IPS DF 4.7 (cell line): ENCODE results near the gene WRAP73.

Source experiments
- DNase-seq: peaks from one replicate; pipeline ENCODE4 v3.0.0-alpha.2; 2013; ENCODE audit warnings: low spot score; ENCODE audit errors: extremely low read depth

WRAP73 gene

DNA sequence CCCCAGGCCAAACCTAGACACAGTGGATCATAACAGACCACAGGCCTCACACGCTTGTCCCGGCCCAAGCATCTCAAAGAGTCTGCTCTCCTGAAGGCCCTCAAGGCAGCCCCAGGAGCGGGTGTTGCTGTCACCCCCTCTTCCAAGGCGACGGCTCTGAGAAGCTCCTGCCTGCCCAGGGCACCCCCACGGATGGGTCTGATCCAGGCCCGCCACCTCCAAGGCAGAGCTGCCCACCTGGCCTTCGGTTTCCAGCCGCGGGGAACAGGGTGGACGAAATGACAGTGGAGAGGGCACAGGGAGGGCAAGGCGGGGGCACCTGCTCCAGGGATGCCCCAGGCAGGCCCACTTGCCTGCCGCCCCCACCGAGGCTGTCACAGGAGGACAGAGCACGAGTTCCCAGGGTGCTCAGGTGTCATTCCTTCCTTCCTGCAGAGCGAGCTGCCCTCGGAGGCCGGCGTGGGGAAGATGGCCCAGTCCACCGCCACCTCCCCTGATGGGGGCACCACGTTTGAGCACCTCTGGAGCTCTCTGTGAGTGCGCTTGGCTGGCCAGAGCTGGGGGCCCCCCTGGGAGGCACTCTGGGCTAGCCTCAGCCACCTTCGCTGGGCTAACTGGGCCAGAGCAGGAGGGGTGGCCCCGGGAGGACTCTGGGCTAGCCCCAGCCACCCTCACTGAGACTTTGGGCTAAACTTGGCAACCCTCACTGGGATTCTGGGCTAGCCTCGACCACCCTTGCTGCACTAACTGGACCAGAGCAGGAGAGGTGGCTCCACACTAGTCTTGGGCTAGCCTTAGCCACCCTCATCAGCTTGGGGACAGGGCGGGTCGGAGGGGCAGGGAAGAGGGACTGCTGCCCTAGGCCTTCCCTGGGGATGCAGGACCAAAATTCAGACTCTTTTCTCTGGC is 32.2 kb upstream of the WRAP73 start:
- no peak for DNase-seq

DNA sequence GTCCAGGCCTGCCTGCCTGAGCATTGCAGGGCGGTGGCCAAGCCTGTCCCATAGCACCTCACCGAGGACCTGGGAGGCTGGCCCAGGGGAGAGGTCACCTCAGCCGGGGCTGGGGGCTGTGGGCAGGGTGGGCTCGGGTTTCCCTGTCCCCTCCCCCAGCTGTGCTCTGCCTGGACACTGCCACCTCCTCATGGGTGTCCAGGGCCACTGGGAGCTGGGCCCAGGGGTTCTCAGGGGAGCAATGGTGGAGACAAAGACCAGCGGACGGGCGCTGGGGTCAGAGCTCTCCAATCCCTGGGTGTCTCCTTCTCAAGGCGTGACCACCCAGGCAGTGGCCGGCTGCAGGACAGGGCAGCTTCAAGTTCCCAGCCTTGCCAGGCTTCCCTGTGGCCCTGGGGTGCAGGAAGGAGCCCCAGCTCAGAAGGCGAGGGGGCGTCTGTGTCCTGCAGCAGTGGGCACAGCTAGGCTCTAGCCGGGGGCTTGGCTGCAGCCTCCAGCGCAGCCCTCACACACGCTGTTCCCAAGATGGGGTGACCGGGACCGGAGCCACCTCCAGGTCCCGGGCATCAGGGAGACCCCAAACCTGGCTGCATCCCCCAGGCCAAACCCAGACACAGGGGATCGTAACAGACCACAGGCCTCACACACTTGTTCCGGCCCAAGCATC is 31.5 kb upstream of the WRAP73 start:
- no peak for DNase-seq

DNA sequence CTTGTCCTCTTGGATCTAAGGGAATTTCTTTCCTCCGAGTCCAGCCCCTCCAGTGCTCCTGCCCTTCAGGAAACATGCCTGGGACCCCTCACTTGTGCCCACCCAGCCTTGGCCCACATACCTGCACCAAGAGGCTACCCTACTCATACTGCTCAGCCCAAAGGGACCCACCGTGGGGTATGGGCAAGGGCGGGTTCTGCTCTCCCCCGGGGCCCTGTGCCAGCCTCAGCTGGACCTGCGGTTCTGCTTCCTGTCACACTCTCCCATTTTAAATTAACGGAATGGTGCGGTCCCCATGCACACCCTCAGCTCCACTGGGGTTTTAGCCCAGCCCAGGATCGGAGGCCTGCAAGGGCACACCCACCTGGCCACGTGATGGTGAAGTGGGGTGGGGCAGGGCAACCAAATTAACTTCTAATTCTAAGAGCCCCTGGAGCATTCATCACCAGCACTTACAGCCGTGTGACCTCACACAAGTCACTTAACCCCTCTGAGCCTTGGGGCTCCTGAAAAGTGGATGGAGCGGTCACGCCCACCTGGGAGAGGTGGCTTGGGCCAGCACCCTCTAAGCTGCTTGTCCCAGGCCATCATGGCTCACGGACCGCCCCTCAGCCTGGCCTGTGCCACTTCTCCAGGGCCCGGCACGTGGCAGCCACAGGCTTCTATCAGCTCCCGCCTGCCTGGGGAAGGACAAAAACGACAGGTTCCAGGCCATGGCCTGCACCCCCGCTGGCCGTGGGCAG is 30.8 kb upstream of the WRAP73 start:
- no peak for DNase-seq

DNA sequence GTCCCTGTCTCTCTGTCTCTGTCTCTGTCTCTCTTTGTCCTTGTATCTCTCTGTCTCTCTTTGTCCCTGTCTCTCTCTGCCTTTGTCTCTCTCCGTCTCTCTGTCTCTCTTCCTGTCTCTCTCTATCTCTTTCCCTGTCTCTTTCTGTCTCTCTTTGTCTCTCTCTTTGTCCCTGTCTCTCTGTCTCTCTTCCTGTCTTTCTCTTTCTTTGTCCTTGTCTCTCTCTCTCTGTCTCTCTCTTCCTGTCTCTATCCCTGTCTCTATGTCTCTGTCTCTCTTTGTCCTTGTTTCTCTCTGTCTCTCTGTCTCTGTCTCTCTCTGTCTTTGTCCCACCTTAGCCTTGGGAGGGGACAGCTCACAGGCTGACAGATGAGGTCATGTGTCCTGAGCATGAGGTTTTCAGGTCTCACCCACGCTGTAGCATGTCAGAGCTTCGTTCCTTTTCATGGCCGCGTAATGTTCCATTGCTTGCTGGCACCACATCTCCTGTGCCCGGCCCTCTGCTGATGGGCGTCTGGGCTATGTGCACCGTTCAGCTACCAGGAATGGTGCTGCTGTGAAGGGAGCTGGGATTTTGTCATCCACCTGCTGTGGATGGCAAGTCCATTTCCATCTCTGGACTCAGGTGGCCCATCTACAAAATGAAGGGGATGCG is 30.0 kb upstream of the WRAP73 start:
- no peak for DNase-seq

DNA sequence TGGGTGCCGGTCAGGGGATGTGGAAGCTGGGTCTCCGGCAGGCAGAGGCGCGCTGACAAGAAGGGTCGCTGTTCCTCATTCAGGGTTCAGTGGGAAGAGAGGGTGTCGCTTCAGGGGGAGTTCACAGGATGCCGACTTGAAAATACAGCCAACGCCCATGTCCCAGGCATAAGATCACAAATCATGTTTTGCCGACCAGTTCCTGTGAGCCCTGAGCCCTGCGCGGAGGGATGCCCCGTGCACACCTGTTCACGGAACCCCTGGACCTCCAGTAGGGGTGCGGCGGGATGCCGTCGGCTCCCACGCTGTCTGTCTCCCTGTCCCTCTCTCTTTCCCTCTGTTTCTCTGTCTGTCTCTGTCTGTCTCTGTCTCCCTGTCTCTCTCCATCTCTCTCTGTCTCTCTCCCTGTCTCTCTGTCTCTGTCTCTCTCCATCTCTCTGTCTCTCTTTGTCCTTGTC is 29.2 kb upstream of the WRAP73 start:
- DNase-seq: no peak

DNA sequence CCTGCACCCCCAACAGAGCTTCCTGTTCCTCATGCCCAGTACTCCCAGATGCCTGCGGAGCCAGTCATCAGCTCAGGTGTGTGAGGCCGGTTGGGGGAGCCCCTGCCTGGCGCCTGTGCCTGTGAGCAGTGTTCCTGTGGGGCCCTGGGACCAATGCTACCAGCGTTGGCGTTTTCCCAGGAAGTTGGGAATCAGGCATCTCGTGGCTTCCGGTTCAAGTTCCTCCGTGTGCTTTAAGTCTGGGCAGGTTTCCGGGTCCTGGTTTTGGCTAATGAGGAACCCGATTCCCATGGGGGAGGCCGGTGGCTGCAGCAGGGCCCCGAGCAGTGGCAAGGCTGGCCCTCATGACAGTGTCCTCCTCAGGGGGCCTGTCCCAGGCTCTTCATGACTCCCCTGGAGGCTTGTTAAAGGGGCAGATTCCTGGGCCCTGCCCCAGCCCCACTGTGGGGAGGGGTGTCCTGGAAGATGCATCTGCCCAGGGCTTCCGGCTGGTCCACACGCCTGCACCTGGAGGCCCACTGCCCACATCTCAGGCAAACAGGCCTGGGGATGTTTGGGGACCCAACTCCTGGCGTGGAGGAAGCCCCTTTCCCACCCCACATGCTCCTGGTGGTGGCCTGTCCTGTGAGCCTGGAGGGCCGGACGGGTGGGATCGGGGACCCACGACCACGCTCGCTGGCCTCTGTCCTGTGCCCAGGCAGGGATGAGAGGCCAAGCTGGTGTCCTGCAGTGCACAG is 28.6 kb upstream of the WRAP73 start:
- no peak for DNase-seq

DNA sequence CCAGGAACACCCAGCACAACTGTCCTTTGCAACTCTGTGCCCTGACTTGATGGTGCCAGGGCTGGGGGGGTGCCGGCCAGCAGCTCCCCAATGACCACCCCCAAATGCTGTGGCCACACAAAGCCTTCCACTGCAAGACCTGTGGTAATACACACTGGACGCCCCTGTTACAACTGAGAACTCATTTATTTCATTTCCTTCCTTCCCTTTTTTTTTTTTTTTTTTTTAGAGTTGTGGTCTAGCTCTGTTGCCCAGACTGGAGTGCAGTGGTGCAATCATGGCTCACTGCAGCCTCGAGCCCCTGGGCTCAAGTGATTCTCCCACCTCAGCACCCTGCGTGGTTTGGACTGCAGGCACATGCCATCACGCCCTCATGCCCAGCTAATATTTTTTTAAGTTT is 27.6 kb upstream of the WRAP73 start:
- no peak for DNase-seq

DNA sequence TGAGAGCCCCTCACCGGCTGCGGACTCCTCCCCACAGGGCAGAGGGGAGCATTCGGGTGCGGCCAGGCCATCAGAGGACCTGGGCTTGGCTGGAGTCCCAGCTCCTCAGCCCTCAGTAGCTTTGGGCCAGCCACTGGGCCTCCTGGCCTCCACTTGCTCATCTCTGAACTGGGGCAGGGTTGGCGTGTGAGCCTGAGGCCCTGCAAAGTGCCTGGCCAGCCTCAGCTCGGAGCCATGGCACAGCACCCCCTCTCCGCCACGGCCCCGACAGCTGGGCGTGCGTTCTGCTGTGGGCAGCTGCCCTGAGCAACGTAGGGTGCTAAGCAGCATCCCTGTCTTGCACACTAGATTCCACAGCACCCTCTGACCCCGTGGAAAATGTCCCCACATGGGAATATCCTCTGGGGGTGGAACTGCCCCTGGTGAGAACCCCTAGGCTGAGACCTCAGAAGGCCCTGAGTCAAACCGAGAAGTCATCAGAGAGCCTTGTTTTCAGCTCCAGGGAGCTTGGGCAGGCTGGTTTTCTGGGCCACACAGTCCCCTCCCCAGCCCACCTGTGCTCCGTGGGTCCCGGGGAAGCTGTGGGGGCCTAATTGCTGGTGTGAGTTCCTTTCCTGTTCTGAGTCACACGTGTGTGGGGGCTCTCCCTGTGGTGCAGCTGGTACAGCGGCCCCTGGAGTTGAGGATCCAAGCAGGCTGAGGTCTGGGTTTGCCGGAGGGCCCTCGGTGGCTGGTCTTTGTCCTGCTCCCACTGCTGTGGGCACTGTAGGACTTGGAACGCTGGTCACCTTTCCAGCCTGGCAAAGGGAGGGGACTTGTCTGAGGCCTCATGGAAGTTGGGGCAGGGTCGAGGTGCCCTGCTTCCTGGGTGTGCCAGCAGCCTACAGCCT is 26.9 kb upstream of the WRAP73 start:
- DNase-seq: no peak

DNA sequence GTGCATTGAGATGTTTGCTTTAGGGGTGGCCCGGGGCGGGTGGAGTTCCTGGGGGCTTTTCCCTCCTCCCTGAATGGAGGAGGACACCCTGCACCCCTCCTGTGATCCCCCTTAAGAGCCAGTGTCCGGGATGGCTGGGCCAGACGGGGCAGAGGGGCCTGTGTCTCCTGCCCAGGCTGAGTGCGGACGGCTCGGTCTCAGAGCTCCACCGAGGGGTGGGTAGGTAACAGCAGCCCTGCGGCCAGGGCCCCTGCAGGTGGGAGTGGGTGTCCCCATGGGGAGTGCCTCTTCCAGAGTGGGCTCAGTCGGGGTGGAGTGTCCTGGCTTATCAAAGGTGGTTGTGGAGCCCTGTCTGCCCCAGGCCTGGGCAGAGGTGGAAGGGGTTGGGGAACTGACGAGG is 25.5 kb upstream of the WRAP73 start:
- no peak for DNase-seq

DNA sequence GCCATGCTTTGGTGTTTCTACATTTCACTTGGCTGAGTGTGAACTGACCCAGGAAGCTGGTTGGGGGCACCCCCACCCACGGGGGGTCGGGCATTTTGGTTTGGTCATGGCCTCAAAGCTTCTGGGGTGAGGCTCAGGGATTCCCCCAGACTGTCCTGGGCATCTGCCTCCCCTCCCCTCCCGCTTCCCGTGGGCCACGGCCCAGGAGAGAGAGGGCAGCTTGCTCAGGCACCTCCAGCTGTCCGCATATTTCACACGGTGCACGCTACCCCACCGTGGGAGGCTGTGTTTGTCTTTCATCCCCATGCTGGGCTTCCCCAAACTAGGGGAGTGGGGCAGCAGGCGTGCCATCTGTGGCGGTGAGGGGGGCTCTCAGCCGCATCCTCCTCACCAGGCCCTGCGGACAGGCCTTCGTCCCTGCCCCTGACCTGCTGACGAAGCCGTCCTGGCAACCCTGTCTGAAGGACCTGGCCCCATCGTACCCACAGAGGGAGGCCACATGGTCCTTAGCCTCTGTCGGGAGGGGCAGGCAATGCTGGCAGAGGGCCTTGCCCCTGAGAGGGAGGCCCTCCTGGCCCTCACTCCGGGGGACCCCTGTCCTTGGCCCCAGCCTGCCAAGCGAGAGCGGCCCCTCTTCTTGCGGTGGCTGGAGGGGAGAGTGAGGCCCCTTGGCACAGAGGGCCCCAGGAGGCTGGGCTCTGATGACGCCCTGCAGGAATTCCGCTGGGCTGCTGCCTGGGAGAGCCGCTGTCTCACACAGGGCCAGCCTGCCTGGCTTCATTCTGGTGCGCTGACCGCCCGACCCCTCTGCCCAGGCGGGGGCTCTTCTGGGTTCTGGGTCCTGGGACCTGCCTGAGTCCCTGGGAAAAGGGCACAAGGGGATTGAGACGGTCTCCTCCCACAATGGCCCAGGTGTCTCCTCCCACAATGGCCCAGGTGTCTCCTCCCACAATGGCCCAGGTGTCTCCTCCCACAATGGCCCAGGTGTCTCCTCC is 24.5 kb upstream of the WRAP73 start:
- no peak for DNase-seq

DNA sequence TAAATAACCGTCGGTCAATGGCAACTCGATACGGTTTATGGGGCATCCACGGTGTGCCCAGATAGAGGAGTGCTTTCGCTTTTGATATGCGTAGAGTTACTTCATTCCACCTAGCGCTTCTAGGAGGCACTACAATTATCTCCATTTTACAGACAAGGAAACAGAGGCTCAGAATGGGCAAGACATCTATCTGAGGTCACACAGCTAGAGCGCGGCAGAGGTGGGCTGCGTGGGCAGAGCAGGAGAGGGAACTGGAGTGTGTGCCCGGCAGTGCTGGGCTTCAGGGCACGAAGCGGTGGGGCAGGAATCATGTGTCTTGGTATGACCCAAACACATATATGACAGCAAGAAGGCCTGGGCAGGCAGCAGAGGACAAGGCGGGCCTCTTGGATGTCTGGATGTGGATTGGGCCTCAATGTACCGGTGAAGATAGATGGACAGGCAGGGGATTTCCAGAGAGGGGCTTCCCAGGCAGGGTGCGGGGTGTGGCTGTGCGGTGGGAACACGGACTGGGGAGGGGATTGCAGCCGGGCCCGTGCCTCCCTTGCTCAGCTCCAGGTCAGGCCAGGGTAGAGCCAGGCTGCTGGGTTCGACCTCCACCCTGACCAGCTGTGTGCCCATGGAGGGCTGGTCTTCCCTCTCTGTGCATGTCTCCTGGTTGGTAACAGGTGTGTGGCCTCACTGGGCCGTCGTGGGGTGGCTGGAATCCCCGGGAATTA is 23.6 kb upstream of the WRAP73 start:
- DNase-seq: no peak

DNA sequence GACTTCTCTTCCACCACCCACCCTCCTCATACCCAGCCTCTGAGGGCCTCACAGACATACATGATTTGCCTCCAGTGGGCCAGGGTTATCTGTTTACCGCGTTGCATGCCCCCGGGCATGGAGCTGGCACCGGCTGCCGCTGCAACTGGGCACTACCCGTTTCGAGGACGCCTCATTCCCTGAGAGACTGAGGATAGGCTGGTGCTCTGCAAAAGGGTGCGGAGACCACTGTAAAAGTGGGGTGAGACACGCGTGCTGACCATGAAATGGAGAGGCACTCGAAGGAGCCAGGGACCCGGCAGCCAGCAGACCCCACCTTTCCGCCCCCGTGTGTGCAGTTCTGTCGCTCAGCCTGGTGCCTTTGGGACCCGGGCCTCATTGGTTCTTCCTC is 23.1 kb upstream of the WRAP73 start:
- no peak for DNase-seq

DNA sequence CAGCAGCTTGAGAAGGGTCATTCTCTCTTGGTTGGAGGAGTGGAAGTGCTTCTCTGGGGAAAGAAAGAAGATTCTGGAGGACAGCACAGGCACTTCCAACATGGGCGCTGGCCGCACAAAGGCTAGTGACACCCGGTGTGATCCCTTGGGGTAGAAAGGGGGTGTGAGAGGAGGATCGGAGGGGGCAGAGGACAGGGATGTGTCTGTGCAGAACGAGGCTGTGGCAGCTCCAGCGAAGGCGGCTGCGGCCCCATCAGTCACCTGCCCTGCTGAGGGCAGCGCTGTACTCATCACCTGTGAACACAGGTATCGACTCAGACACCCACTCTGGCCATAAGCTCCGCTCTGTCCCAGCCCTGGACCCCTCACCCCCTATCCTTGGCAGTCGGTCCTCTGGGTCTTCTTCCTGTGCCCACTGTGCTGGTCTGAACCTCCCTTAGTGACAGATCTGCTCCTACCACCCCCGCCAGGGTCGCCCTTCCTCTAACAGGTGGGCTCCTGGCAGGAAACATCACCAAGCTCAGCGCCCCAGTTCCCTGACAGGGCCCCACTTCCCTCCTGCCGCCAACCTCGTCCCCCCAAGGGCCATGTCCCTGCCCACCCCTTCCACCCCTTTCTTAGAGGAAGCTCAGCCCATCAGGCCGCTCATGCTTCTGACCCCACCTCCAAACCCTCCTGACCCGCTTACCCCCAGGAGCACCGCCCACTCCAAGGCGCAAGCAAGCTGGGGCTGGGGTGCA is 22.5 kb upstream of the WRAP73 start:
- DNase-seq: no peak

DNA sequence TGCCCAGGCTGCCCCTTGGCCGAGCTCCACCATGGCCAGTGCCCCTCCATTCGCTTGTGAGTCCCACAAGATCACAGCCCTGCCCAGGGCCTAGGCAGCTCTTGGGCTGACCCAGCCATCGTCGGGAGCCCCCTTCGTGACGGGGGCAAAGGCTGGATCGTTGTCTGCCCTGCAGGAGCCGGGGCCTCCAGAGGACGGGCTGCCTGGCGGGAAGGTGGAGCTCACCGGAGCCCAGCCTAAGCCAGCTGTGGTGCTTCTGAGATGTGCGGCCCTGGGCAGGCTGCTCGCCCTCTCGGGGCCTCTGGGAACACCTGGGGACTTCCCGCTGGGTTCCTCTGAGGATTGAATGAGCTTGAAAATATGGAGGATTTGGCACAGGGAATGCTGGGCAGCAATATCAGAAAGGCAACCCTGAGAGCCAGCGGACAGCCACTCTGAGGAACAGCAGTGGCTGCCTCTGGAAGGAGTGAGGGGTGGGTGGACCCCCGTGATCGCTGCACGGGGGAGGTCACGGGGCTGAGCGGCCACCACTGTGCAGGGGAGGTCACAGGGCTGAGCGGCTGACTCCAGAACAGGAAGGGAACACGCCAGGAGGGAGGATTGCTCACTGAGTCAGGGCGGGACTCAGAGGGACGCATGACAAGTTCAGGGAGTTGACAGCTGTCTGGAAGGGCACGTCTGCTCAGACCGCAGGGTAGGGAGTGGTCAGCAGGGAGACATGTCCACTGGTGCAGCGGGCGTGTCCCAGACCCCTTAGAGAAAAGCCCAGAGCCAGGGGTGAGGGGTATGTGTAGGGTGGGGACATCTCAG is 21.7 kb upstream of the WRAP73 start:
- DNase-seq: no peak

DNA sequence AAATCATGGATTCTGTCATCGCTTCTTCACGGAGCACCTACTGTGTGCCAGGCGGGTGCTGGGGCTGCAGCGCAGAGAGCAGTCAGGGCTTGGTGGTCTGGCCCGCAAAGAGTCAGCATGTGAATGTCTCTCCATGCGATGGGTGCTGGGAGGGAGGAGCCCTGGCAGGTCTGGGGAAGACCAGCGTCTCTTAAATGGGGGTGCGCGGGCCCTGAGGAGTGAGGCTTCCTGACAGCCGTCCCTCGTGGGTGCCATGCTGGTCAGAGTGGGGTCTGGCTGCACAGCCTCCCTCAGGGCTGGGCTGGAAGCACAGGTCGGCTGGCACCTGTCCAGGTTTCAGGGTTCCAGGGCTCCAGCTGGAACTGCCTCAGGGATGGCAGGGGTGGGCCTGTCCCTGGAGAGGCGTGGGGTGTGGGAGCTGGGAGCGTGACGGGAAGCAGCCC is 20.9 kb upstream of the WRAP73 start:
- DNase-seq: no peak

DNA sequence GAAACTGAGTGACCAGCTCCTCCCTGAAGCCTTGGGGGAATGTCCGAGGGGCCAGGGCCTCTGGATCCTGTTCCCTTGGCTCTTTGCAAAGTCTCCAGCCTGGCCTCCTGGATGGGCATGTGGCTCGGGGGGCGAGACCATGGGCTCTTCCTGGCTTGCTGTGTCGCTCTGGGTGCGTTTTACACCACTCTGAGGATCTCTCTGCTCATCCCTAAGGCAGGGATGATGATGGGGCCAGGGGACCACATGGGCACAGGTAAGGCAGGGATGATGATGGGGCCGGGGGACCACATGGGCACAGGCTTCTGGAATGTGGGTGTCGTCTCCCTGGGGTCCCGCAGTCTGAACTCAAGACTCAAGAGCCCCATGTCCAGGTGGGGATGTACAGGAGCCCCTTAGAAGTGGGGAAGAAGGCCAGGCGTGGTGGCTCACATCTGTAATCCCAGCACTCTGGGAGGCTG is 20.1 kb upstream of the WRAP73 start:
- no peak for DNase-seq
